Trophoblast cell (in vitro differentiated cells and primary cell): Measurements from ENCODE around the gene ZNF330.

Source experiments
- DNase-seq, 2 donors: peaks; one replicate each; pipeline ENCODE4 v3.0.0-alpha.2; 2016
- H2AFZ ChIP-seq: 2 replicates; pipeline ENCODE4 v1.6.1; 2013; ENCODE audit warnings: low read length, moderate library complexity, mild to moderate bottlenecking; ENCODE audit not compliant: insufficient read depth, poor library complexity
- H2AK5ac ChIP-seq: 2 replicates; pipeline ENCODE4 v1.6.1; 2013; ENCODE audit warnings: mild to moderate bottlenecking, low read length
- H2BK120ac ChIP-seq: 2 replicates; pipeline ENCODE4 v1.6.1; 2013; ENCODE audit warnings: low read length, mild to moderate bottlenecking, moderate library complexity; ENCODE audit not compliant: insufficient read depth, poor library complexity
- H2BK12ac ChIP-seq: 2 replicates; pipeline ENCODE4 v1.6.1; 2013; ENCODE audit warnings: mild to moderate bottlenecking, low read length, moderate library complexity
- H2BK5ac ChIP-seq: 2 replicates; pipeline ENCODE4 v1.6.1; 2013; ENCODE audit warnings: low read length, low read depth, moderate library complexity, mild to moderate bottlenecking; ENCODE audit not compliant: poor library complexity
- H3K14ac ChIP-seq: 2 replicates; pipeline ENCODE4 v1.6.1; 2013; ENCODE audit warnings: mild to moderate bottlenecking, low read length
- H3K18ac ChIP-seq: 2 replicates; pipeline ENCODE4 v1.6.1; 2013; ENCODE audit warnings: mild to moderate bottlenecking, low read length
- H3K23ac ChIP-seq: 2 replicates; pipeline ENCODE4 v1.6.1; 2013; ENCODE audit warnings: low read length
- H3K27ac ChIP-seq: 2 replicates; pipeline ENCODE4 v1.5.1; 2013; ENCODE audit warnings: low read depth, mild to moderate bottlenecking, inconsistent platforms, low read length, moderate library complexity
- H3K27me3 ChIP-seq: 2 replicates; pipeline ENCODE4 v1.6.1; 2013; ENCODE audit warnings: inconsistent platforms, mild to moderate bottlenecking, low read length, moderate library complexity; ENCODE audit not compliant: insufficient read depth
- H3K36me3 ChIP-seq, 2 experiments: 1 replicate in 1 of 2; 2 replicates in 1 of 2; pipeline ENCODE4 v1.6.1; 2013; ENCODE audit warnings: low read length in 2 of 2, mild to moderate bottlenecking in 2 of 2, moderate library complexity in 1 of 2; ENCODE audit not compliant: insufficient read depth in 2 of 2, control insufficient read depth in 1 of 2
- H3K4ac ChIP-seq: 2 replicates; pipeline ENCODE4 v1.6.1; 2013; ENCODE audit warnings: low read depth, mild to moderate bottlenecking, low read length, moderate library complexity
- H3K4me1 ChIP-seq, 2 experiments: 1 replicate in 1 of 2; 2 replicates in 1 of 2; pipeline ENCODE4 v1.6.1; 2013; ENCODE audit warnings: low read length in 2 of 2, mild to moderate bottlenecking in 2 of 2, moderate library complexity in 1 of 2; ENCODE audit not compliant: insufficient read depth in 2 of 2, control insufficient read depth in 1 of 2
- H3K4me2 ChIP-seq: 2 replicates; pipeline ENCODE4 v1.6.1; 2013; ENCODE audit warnings: inconsistent platforms, mild to moderate bottlenecking, low read length, moderate library complexity
- H3K4me3 ChIP-seq: 2 replicates; pipeline ENCODE4 v1.5.1; 2013; ENCODE audit warnings: mild to moderate bottlenecking, low read depth, low read length, inconsistent platforms
- H3K79me1 ChIP-seq: one replicate; pipeline ENCODE4 v1.6.1; 2013; ENCODE audit warnings: low read length
- H3K79me2 ChIP-seq: 2 replicates; pipeline ENCODE4 v1.6.1; 2013; ENCODE audit warnings: low read length, mild to moderate bottlenecking; ENCODE audit not compliant: control insufficient read depth, insufficient read depth, poor library complexity
- H3K9ac ChIP-seq: 2 replicates; pipeline ENCODE4 v1.6.1; 2013; ENCODE audit warnings: mild to moderate bottlenecking, low read length
- H3K9me3 ChIP-seq: 2 replicates; pipeline ENCODE4 v1.6.1; 2013; ENCODE audit warnings: low read depth, mild to moderate bottlenecking, control low read depth, inconsistent platforms, low read length; ENCODE audit not compliant: insufficient read depth
- H4K12ac ChIP-seq: 2 replicates; pipeline ENCODE4 v1.6.1; 2013; ENCODE audit warnings: low read depth, mild to moderate bottlenecking, low read length, moderate library complexity
- H4K8ac ChIP-seq: 2 replicates; pipeline ENCODE4 v1.6.1; 2013; ENCODE audit warnings: low read depth, mild to moderate bottlenecking, low read length, moderate library complexity
- H4K91ac ChIP-seq: one replicate; pipeline ENCODE4 v1.6.1; 2013; ENCODE audit warnings: low read depth, mild to moderate bottlenecking, low read length, moderate library complexity
- WGBS: extraction: QIAGEN DNeasy Blood & Tissue Kit; methylation state at CpG from one replicate; pipeline ENCODE4 v1.1.7; 2013; ENCODE audit warnings: missing lambda C conversion rate; ENCODE audit not compliant: insufficient read length, insufficient coverage; ENCODE audit errors: extremely low coverage; 5-methylcytosine and 5-hydroxymethylcytosine counted together

The ZNF330 gene

DNA sequence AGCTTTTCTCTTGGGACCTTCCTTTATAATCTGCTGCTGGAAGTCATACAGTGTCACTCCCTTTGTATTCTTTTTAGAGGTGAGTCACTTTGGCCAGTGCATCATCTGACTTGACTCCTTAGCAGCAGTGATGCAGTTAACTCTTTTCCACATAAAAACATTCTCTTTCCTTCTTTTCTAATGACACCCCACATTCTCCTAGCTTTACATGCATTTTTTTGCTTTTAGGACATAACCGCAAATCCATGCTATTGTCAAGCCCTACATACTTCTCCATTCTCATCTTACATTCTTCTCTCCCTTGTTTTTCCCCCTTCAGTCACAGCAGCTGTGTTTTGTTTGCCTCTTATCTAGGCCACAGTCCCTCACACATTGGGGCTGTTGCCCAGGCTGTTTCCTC, 55.1 kb downstream of the ZNF330 start:
- no peak overlapping the region for H3K27ac ChIP-seq
- H3K27me3 ChIP-seq = no peaks in the 10 kb centered on the region
- H4K91ac ChIP-seq = no peak overlapping the region
- no peak overlapping the region for H3K18ac ChIP-seq
- no CpG with 5 or more reads among the region's 1 CpG for WGBS
- no peak overlapping the region for H2BK12ac ChIP-seq
- no peak overlapping the region for H2AFZ ChIP-seq
- H2BK5ac ChIP-seq = no peak overlapping the region
- H3K4me3 ChIP-seq = no peak overlapping the region
- no peaks in the 10 kb centered on the region for H3K9me3 ChIP-seq
- H3K23ac ChIP-seq = peak overlapping the region; percentile 66
- no peak overlapping the region for H3K4me2 ChIP-seq
- H4K12ac ChIP-seq = no peak overlapping the region
- no peak overlapping the region for H2AK5ac ChIP-seq
- H3K14ac ChIP-seq = no peak overlapping the region
- no peaks in the 10 kb centered on the region for H3K4me1 ChIP-seq
- no peaks in the 10 kb centered on the region for H3K36me3 ChIP-seq
- no peaks in the 10 kb centered on the region for H3K79me2 ChIP-seq
- H3K79me1 ChIP-seq = no peaks in the 10 kb centered on the region
- no peak overlapping the region for H3K4ac ChIP-seq
- H4K8ac ChIP-seq = no peak overlapping the region
- H2BK120ac ChIP-seq = no peak overlapping the region
- no peak overlapping the region for H3K9ac ChIP-seq
- no peak for DNase-seq

DNA sequence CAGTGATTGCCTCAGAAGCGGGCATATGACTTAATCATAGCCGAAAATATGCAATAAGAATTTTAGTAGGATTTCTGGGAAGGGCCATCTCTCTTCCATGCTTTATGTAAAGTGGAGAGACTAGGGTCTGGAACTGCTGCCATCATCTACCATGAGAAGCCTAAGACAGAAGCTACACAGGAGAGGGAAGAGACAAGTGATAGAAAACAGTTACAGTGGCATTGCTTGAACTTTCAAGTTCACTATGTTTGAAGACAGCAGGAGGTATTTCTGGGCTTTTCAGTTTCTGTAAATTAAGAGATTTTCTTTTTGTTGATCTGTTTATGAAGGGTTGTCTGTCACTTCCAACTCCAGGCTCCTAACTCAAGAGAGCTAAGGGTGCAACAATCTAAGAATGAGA, 62.5 kb downstream of the ZNF330 start:
- no peak overlapping the region for H3K4me2 ChIP-seq
- H3K27me3 ChIP-seq = no peaks in the 10 kb centered on the region
- no peaks in the 10 kb centered on the region for H3K4me1 ChIP-seq
- no peak overlapping the region for H3K14ac ChIP-seq
- H3K79me1 ChIP-seq = no peaks in the 10 kb centered on the region
- no peak overlapping the region for H2AK5ac ChIP-seq
- no peak overlapping the region for H2AFZ ChIP-seq
- H3K9ac ChIP-seq = no peak overlapping the region
- H4K12ac ChIP-seq = no peak overlapping the region
- no peaks in the 10 kb centered on the region for H3K36me3 ChIP-seq
- no peak overlapping the region for H4K91ac ChIP-seq
- H3K4me3 ChIP-seq = no peak overlapping the region
- H3K27ac ChIP-seq = no peak overlapping the region
- H3K9me3 ChIP-seq = no peaks in the 10 kb centered on the region
- no peak overlapping the region for H2BK12ac ChIP-seq
- DNase-seq = no peak
- no peaks in the 10 kb centered on the region for H3K79me2 ChIP-seq
- no peak overlapping the region for H2BK5ac ChIP-seq
- no peak overlapping the region for H4K8ac ChIP-seq
- H3K4ac ChIP-seq = no peak overlapping the region
- H3K18ac ChIP-seq = no peak overlapping the region
- WGBS = no CpG with 5 or more reads among the region's 2 CpGs
- no peak overlapping the region for H3K23ac ChIP-seq
- H2BK120ac ChIP-seq = no peak overlapping the region

DNA sequence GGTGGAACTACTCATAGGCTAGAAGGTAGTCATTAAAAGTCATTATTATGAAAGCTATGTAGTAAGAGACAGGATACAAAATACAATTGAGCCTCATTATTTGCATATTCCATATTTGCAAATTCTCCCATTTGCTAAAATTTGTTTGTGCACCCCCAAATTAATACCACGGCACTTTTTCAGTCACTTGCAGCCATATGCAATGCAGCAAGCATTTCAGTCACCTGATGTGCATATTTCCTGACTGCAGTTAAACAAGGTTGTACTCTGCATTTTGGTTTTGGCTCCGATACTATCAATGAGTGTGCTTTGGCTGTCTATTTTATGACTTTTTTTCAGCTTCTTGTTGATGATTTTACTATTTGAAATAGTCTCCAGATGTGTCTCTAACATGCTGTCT, 62.9 kb downstream of the ZNF330 start:
- Histone ChIP-seq H2BK5ac (no peak overlapping the region), H2AK5ac (no peak overlapping the region), H3K27me3 (no peaks in the 10 kb centered on the region), H4K91ac (no peak overlapping the region), H4K8ac (no peak overlapping the region), H4K12ac (no peak overlapping the region), H3K9me3 (no peaks in the 10 kb centered on the region), H3K79me2 (no peaks in the 10 kb centered on the region), H3K27ac (no peak overlapping the region), H3K18ac (no peak overlapping the region), H2AFZ (no peak overlapping the region), H3K4me2 (no peak overlapping the region), H2BK12ac (no peak overlapping the region), H3K4me1 (no peaks in the 10 kb centered on the region), H3K14ac (no peak overlapping the region), H3K9ac (no peak overlapping the region), H3K23ac (no peak overlapping the region), H3K4me3 (no peak overlapping the region), H2BK120ac (no peak overlapping the region), H3K4ac (no peak overlapping the region), H3K36me3 (no peaks in the 10 kb centered on the region), H3K79me1 (no peaks in the 10 kb centered on the region)
- WGBS = no CpG with 5 or more reads among the region's 2 CpGs
- DNase-seq = no peak
